Activated CD4-positive, alpha-beta memory T cell treated with anti-CD3 and anti-CD28 coated beads for 36 hours (primary cell): ENCODE measurements around the gene PAXX. TPM values are rescaled to one million over a fixed set of nuclear protein-coding genes. Genes with fewer than 3 reads are reported as not detected.
"Not testable (repeated sequence)": the region's sequence is repeated elsewhere in the genome, so short reads cannot be mapped to it uniquely, and the experiment has no call there.

Experiments
- CTCF ChIA-PET: fragments of 350-600 bp; sonication (Branson Sonifier 250); formaldehyde crosslinking; loops from one replicate; lab custom pipeline; 2021; ENCODE audit warnings: antibody characterized with exemption, inconsistent platforms; lab: Charles Lee
- POLR2A ChIA-PET: fragments of 350-600 bp; sonication (Branson Sonifier 250); formaldehyde crosslinking; loops from one replicate; lab custom pipeline; 2021; ENCODE audit warnings: antibody characterized with exemption; lab: Charles Lee
- DNase-seq: peaks from one replicate; pipeline ENCODE4 v3.0.0-alpha.2; 2020
- H3K27ac Mint-ChIP-seq: one replicate; pipeline ENCODE4 v1.8.0; 2021; ENCODE audit warnings: mixed read lengths
- H3K27me3 Mint-ChIP-seq: one replicate; pipeline ENCODE4 v1.8.0; 2021; ENCODE audit warnings: mixed read lengths
- H3K36me3 Mint-ChIP-seq: one replicate; pipeline ENCODE4 v1.8.0; 2021; ENCODE audit warnings: mixed read lengths
- H3K4me1 Mint-ChIP-seq: one replicate; pipeline ENCODE4 v1.8.0; 2021; ENCODE audit warnings: low read depth, mixed read lengths
- H3K4me3 Mint-ChIP-seq: one replicate; pipeline ENCODE4 v1.8.0; 2021; ENCODE audit warnings: mild to moderate bottlenecking, mixed read lengths
- H3K9me3 Mint-ChIP-seq: one replicate; pipeline ENCODE4 v1.8.0; 2021; ENCODE audit warnings: mixed read lengths
- intact Hi-C: fragments of 100-400 bp; cut with micrococcal nuclease; formaldehyde crosslinking; loops from one replicate; pipeline ENCODE4 v1.15.1; 2023
- total RNA-seq, 2 experiments: library from RNA; stranded (reverse); gene quantifications; one replicate each; pipeline ENCODE4 v1.2.3, GENCODE V29; 2021

The PAXX gene
- total RNA-seq, 2 experiments from 2014 or later: 71.0 to 71.2 TPM

DNA sequence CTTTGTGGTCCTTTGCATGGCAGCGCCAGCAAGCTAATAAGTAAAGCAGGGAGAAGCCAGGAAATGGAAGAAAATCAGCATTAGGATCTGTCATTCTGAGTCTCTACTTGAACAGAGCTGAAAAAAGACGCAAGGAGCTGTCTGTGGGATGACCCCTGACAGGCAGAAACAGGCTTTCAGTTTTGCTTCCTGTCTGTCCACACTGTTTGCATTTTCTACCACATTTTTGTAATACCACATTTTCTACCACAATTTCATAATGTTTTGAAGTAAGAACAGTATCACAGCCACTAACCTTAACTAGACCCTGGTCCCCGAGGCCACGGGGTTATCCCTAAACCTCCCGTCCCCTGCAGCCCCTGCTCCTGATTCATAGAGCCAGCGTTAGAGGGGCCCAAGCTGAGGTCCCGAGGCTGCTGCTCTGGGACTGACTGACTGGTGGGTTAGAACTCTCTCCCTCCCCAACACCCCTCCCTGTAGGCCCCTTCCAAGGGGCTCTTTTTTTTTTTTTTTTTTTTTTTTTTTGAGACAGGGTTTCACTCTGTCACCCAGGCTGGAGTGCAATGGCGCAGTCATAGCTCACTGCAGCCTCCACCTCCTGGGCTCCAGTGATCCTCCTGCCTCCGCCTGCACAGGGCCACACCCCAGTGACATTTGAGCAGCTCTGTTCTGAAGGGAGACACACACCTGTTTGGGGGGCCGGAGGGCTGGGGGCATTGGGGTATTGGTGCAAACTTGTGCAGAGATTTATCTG lies 8.1 kb downstream of the PAXX start:
- intact Hi-C loops: no loop called here
- Mint-ChIP-seq H3K9me3 (no peaks in the 10 kb centered on the region), H3K4me1 (peaks cover 30% of the 10 kb centered on the region), H3K36me3 (no peaks in the 10 kb centered on the region), H3K4me3 (no peak overlapping the region), H3K27ac (peak overlapping the region; percentile 54), H3K27me3 (peaks cover 7% of the 10 kb centered on the region)
- POLR2A ChIA-PET: interaction anchor here (1.1 to 1.3 kb wide), 2 partner anchors 35 to 114 kb away, joined by 3 to 4 read pairs; partner anchors contain the start of gene TRAF2
- DNase-seq: peak; percentile 69
- CTCF ChIA-PET: interaction anchor here (0.6 to 1.7 kb wide), 6 partner anchors 22 to 158 kb away, joined by 3 to 21 read pairs (median 4); partner anchors contain the start of gene AJM1

DNA sequence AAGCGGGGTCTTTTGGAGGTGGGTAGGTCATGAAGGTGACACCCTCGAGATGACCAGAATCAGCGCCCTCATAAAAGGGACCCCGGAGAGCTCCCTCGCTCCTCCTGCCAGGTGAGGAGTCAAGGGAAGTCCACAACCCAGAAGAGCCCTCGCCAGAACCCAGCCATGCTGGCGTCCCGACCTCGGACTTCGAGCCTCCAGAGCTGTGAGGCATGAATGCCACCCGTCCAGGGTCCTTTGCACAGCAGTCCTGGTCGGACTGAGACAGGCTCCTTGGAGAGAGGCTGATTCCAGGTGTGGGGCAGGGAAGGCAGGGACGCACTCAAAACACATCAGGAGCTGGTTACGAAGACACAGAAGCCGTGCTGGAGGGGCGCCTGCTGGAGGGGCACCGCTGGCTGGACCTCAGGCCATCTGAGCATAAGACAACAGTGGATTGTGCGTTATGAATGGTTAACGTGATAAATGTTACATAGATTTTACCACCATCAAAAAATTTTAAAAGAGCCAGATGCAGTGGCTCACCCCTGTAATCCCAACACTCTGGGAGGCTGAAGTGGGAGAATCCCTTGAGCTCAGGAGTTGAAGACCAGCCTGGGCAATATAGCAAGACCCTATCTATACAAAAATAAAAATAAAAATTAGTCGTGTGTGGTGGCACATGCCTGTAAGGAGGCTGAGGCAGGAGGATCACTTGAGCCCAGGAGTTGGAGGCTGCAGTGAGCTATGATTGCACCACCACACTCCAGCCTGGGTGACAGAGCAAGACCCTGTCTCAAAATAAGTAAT lies 9.8 kb downstream of the PAXX start:
- no peak overlapping the region for H3K4me3 Mint-ChIP-seq
- no peak overlapping the region for H3K27ac Mint-ChIP-seq
- H3K9me3 Mint-ChIP-seq: no peaks in the 10 kb centered on the region
- DNase-seq: no peak
- H3K36me3 Mint-ChIP-seq: no peaks in the 10 kb centered on the region
- H3K4me1 Mint-ChIP-seq: peaks cover 24% of the 10 kb centered on the region
- POLR2A ChIA-PET: no interaction called here
- intact Hi-C loops: no loop called here
- CTCF ChIA-PET: interaction anchor here (1.1 to 4.5 kb wide), 5 partner anchors 8 to 33 kb away, joined by 3 to 29 read pairs (median 4); partner anchors contain the start of genes ABCA2 and PAXX
- peaks cover 7% of the 10 kb centered on the region for H3K27me3 Mint-ChIP-seq

DNA sequence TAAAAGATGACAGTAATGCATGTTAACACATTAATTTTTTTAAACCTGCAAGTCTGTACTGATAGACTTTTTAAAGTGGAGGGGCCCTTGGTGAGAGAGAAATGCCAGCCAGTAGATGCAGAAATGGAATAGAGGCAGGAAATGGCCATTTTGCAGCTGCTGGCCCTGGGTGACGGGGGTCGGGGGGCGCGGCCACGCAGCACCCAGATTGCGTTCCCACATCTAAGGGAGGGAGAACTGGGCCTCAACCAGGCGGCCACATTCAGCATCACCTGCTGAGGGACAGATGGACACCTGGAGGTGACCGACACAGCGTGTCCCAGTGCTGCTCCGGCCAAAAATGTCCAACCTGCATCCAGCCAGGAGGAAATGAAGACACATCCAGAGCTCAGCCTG lies 10.4 kb downstream of the PAXX start:
- Mint-ChIP-seq H3K36me3 (no peaks in the 10 kb centered on the region), H3K27me3 (peaks cover 5% of the 10 kb centered on the region), H3K27ac (no peak overlapping the region), H3K4me3 (no peak overlapping the region), H3K9me3 (no peaks in the 10 kb centered on the region), H3K4me1 (peaks cover 22% of the 10 kb centered on the region)
- ChIA-PET CTCF (interaction anchor here (1.0 to 4.5 kb wide), 5 partner anchors 9 to 33 kb away, joined by 3 to 29 read pairs (median 4); partner anchors contain the start of genes ABCA2 and PAXX), POLR2A (no interaction called here)
- intact Hi-C loops: no loop called here
- no peak for DNase-seq

DNA sequence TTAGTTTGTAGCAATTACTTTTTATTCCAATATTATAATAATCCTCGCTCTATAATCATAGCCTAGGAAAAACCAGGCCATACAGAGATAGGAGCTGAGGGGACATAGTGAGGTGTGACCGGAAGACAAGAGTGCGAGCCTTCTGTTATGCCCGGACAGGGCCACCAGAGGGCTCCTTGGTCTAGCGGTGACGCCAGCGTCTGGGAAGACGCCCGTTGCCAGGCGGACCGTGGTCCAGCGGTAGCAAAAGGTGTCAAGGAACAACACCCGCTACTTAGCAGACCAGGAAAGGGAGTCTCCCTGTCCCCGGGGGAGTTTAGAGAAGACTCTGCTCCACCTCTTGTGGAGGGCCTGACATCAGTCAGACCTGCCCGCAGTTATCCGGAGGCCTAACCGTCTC lies 12.1 kb downstream of the PAXX start:
- intact Hi-C loops, POLR2A ChIA-PET, H3K27me3 Mint-ChIP-seq, H3K4me3 Mint-ChIP-seq, H3K27ac Mint-ChIP-seq, H3K9me3 Mint-ChIP-seq, H3K36me3 Mint-ChIP-seq: not testable (repeated sequence)
- H3K4me1 Mint-ChIP-seq: peaks cover 11% of the 10 kb centered on the region
- DNase-seq: peak; percentile 37
- CTCF ChIA-PET: interaction anchor here (4.5 kb wide), 1 partner anchor 31 kb away, joined by 29 read pairs; no protein-coding TSS in a partner anchor

DNA sequence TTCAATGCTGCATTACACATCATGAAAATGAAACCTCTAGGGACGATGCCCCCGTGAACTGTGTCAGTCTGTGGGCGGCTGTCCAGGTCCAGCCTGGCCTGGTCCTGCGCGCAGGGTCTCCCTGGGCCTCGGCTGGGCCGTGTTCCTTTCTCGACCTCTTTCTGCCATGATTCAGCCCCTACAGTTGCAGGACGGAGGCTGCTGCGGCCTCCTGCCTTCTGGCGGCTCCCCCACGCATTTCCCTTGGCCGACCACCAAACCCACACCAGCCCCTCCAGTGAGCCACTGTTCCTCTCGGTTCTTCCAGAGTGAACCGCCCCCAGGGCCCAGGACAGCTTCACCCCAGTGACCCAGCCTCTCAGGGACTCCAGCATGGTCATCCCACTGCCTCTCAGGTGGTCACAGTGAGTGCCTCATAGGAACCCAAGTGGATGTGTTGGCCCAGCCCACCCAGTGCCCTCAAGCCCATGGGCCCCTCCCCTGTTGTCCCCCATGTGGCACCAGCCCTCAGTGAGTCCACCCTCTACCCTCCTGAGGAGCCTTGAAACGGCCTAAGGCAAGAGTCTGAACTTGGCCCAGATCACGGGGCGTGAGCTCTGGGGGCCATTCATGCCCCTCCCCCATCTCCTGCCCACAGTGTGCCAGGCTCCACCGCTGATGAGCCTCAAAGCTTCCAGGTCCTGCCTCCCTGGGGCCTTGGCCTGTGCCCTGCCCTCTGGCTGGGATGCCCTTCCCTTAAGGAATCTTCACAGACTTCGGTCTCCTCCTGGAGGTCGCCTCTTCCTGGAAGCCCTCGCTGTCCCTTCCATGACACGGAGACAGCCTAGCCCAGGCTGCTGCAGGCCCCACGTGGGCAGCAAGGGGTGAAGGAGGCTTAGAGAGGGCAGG lies 14.1 kb downstream of the PAXX start:
- no peaks in the 10 kb centered on the region for H3K27me3 Mint-ChIP-seq
- CTCF ChIA-PET: interaction anchor here (0.7 to 4.5 kb wide), 3 partner anchors 29 to 57 kb away, joined by 3 to 29 read pairs (median 4); no protein-coding TSS in a partner anchor
- POLR2A ChIA-PET: no interaction called here
- no peak overlapping the region for H3K4me3 Mint-ChIP-seq
- H3K9me3 Mint-ChIP-seq: no peaks in the 10 kb centered on the region
- intact Hi-C loops: no loop called here
- H3K36me3 Mint-ChIP-seq: no peaks in the 10 kb centered on the region
- H3K4me1 Mint-ChIP-seq: peaks cover 3% of the 10 kb centered on the region
- DNase-seq: no peak
- H3K27ac Mint-ChIP-seq: no peak overlapping the region

DNA sequence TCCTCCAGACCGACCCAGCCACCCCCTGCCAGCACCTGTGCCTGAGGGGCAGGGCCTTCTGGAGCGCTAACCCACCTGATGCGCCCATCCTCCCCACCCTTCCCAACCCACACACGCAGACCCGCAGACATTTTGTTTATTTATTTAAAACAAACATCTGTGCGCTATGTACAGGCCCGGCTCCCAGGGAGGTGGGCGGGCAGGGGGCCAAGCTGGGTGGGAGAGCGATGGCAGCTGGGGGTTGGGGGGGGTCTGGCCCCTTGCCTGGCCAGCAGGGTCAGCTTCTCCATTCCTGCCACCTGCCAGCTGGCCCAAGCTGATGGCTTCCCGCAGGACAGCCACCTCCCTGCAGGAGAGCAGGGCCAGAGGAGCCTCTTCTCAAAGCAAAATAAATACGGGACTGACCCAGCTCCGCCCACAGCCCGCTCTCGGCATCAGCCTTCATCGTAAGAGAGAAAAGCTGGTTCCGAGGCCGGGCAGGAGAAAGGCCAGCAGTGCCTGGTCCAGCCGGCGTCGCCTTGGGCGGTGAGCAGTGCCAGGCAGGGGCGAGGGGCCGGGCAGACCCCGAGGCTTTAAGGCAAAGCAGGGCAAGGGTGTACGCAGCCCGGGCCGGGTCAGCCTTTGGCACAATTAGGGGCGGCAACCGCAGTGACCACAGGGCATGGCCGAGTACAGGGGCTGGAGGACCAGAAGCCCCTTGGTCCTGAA lies 15.0 kb downstream of the PAXX start:
- Mint-ChIP-seq H3K27me3 (no peaks in the 10 kb centered on the region), H3K36me3 (no peaks in the 10 kb centered on the region), H3K9me3 (no peaks in the 10 kb centered on the region), H3K27ac (no peak overlapping the region), H3K4me1 (peaks cover 3% of the 10 kb centered on the region), H3K4me3 (no peak overlapping the region)
- ChIA-PET CTCF (interaction anchor here (1.3 kb wide), 1 partner anchor 28 kb away, joined by 4 read pairs; no protein-coding TSS in a partner anchor), POLR2A (no interaction called here)
- intact Hi-C loops: no loop called here
- no peak for DNase-seq

DNA sequence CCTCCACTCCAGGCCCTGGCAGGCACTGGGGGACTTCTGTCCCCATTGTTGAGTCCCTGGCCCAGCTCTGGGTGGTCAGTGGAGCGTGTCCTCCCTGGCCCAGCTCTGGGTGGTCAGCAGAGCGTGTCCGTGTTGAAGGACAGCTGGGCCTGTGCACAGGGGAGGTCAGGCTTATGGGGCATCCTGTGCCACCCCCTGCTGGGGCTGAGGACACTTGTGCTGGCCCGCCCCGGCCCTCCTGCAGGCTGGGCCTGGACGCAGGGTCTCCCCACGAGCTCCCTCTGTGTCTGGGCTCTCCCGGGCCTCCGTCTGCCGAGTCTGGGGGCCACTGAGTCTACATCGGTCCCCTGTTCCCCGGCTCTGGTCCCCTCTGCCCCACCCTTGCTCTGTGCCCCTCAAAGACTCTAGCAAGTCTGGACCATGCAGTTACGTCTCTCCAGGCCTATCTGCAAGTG lies 15.6 kb downstream of the PAXX start:
- ChIA-PET POLR2A (no interaction called here), CTCF (interaction anchor here (1.3 kb wide), 1 partner anchor 27 kb away, joined by 4 read pairs; no protein-coding TSS in a partner anchor)
- H3K27me3 Mint-ChIP-seq: no peaks in the 10 kb centered on the region
- peaks cover 3% of the 10 kb centered on the region for H3K4me1 Mint-ChIP-seq
- no peaks in the 10 kb centered on the region for H3K9me3 Mint-ChIP-seq
- DNase-seq: no peak
- no peak overlapping the region for H3K27ac Mint-ChIP-seq
- intact Hi-C loops: no loop called here
- no peaks in the 10 kb centered on the region for H3K36me3 Mint-ChIP-seq
- H3K4me3 Mint-ChIP-seq: no peak overlapping the region

DNA sequence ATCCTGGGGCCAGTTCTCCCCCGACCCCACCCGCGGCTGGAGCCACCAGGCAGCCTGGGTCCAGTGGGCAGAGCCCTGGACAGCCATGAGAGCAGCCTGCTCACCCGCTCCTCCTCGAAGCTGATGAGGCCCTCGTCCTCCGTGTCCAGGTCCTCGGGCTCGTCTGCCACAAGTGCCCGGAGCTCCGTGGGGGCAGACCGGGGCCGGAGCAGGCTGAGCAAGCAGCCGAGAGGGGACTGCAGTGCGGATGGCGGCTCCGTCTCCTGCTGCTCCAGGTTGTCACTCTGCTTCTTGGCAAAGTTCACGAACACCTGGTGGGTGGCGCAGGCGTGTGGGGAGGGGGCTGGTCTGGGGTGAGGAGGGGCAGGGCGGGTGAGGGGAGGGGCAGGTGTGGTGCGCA lies 16.1 kb downstream of the PAXX start:
- ChIA-PET POLR2A (no interaction called here), CTCF (no interaction called here)
- intact Hi-C loops: no loop called here
- Mint-ChIP-seq H3K36me3 (no peaks in the 10 kb centered on the region), H3K27ac (no peak overlapping the region), H3K27me3 (no peaks in the 10 kb centered on the region), H3K4me1 (peaks cover 3% of the 10 kb centered on the region), H3K4me3 (no peak overlapping the region), H3K9me3 (no peaks in the 10 kb centered on the region)
- DNase-seq: no peak

DNA sequence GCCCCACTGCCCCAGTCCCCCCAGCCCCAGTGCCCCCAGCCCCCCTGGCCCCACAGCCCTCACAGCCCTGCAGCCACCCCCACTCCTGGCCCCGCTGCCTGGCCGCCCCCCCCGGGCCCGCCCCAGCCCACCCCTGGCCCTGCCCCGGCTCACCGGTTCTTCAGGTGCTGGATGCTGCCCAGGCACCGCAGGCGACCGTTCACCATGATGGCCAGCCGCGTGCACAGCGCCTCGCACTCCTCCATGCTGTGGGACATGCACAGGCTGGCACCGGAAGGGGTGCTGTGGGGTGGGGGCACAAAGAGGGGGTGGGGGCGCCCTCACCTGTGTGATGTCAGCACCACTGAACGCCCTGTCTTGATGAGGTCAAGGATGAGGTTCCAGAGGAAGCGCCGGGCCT lies 17.0 kb downstream of the PAXX start:
- H3K4me1 Mint-ChIP-seq: peaks cover 3% of the 10 kb centered on the region
- intact Hi-C loops: no loop called here
- no peaks in the 10 kb centered on the region for H3K36me3 Mint-ChIP-seq
- no peak overlapping the region for H3K4me3 Mint-ChIP-seq
- no peak overlapping the region for H3K27ac Mint-ChIP-seq
- CTCF ChIA-PET: no interaction called here
- POLR2A ChIA-PET: no interaction called here
- DNase-seq: no peak
- no peaks in the 10 kb centered on the region for H3K27me3 Mint-ChIP-seq
- no peaks in the 10 kb centered on the region for H3K9me3 Mint-ChIP-seq

DNA sequence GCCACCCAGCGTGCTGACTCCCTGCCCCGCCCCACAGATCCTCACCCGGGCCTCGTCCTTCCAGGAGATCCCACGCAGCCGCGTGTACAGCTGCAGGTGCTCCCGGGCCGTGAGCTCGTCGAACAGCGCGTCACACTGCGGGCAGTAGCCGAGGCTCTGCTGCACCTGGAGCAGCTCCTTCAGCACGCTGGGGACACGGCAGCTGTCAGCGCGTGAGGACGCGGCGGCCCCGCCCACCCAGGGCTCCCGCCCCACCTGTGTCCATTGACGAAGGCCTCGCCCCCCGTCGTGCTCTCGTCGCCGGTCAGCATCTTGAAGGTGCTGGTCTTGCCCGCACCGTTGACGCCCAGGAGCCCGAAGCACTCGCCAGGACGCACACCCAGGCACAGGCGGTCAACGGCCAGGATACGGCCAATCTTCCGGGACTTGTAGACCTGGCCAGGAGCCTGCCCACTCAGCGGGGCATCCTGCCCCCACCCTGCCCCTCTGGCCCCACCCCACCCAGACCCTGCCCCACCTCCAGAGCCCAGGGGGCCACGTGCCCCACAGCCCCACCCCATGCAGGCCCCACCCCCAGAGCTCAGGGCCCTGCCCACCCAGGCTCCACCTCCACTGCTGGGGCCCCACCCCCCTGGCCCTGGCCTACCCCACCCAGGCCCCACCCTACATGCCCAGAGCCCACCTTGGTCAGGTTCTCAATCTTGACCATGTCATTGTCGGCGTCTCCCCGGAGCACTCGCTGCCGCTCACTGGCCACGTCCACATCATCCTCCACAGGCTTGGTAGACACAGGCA lies 17.9 kb downstream of the PAXX start:
- CTCF ChIA-PET: no interaction called here
- H3K36me3 Mint-ChIP-seq: no peaks in the 10 kb centered on the region
- POLR2A ChIA-PET: no interaction called here
- peaks cover 3% of the 10 kb centered on the region for H3K4me1 Mint-ChIP-seq
- no peaks in the 10 kb centered on the region for H3K9me3 Mint-ChIP-seq
- H3K27ac Mint-ChIP-seq: no peak overlapping the region
- no peak for DNase-seq
- no peak overlapping the region for H3K4me3 Mint-ChIP-seq
- no peaks in the 10 kb centered on the region for H3K27me3 Mint-ChIP-seq
- intact Hi-C loops: no loop called here
